RWPE2 (cell line): Measurements from ENCODE around the gene DUOX2.

Experiments used
- ATAC-seq: fragments of 200-7000 bp; cut with Tn5 transposase; 3 replicates; pipeline ENCODE4 v1.9.1; 2021; ENCODE audit warnings: low read depth
- DNase-seq: peaks from one replicate; pipeline ENCODE4 v3.0.0-alpha.2; 2020; ENCODE audit warnings: low spot score
- H3K27ac ChIP-seq: fragments of 450-650 bp; 2 replicates; pipeline ENCODE4 v1.5.1; 2017; ENCODE audit warnings: mild to moderate bottlenecking; ENCODE audit not compliant: poor library complexity, severe bottlenecking
- H3K27me3 ChIP-seq: fragments of 250-450 bp; sonication (Bioruptor Pico); 2 replicates; pipeline ENCODE4 v1.5.1; 2021; ENCODE audit warnings: mild to moderate bottlenecking, moderate library complexity; ENCODE audit not compliant: insufficient read depth, poor library complexity, severe bottlenecking
- H3K36me3 ChIP-seq: fragments of 250-450 bp; sonication (Bioruptor Pico); 2 replicates; pipeline ENCODE4 v1.5.1; 2020; ENCODE audit warnings: low read depth, mild to moderate bottlenecking, moderate library complexity
- H3K4me1 ChIP-seq: fragments of 250-450 bp; sonication (Bioruptor Pico); 2 replicates; pipeline ENCODE4 v1.5.1; 2021; ENCODE audit warnings: mild to moderate bottlenecking, moderate library complexity; ENCODE audit not compliant: insufficient read depth, poor library complexity, severe bottlenecking
- H3K4me3 ChIP-seq: fragments of 250-450 bp; sonication (Bioruptor Pico); 2 replicates; pipeline ENCODE4 v1.5.1; 2021; ENCODE audit warnings: mild to moderate bottlenecking, moderate library complexity; ENCODE audit not compliant: severe bottlenecking
- H3K9me3 ChIP-seq: fragments of 250-450 bp; sonication (Bioruptor Pico); 2 replicates; pipeline ENCODE4 v1.5.1; 2021; ENCODE audit warnings: mild to moderate bottlenecking, moderate library complexity; ENCODE audit not compliant: severe bottlenecking
- CTCF ChIP-seq: fragments of 450-650 bp; IDR thresholded peaks from one replicate; pipeline ENCODE4 v1.5.1; 2017; ENCODE audit warnings: mild to moderate bottlenecking, moderate library complexity; ENCODE audit not compliant: poor library complexity, severe bottlenecking

Gene DUOX2

GRCh38 chr15:45122719-45123118 is 8.7 kb upstream of the DUOX2 start:
- no peak for ATAC-seq

GRCh38 chr15:45121706-45122417 is 7.9 kb upstream of the DUOX2 start:
- DNase-seq = peak; percentile 94
- Histone ChIP-seq H3K27ac (peak overlapping the region; percentile 20), H3K27me3 (peaks cover 9% of the 10 kb centered on the region), H3K9me3 (no peaks in the 10 kb centered on the region), H3K4me3 (no peak overlapping the region), H3K36me3 (no peaks in the 10 kb centered on the region), H3K4me1 (peaks cover 12% of the 10 kb centered on the region)
- no peak for TF ChIP-seq CTCF
- peak; percentile 89 for ATAC-seq

More at GRCh38 chr15:45122719-45123118, 8.7 kb upstream of the DUOX2 start:
- H3K36me3 ChIP-seq = no peaks in the 10 kb centered on the region
- H3K9me3 ChIP-seq = no peaks in the 10 kb centered on the region
- no peak for TF ChIP-seq CTCF
- H3K27ac ChIP-seq = peak overlapping the region; percentile 20
- H3K27me3 ChIP-seq = peaks cover under 1% of the 10 kb centered on the region
- no peak overlapping the region for H3K4me3 ChIP-seq
- H3K4me1 ChIP-seq = peaks cover 12% of the 10 kb centered on the region
- peak; percentile 75 for DNase-seq

- Histone ChIP-seq H3K9me3 (no peaks in the 10 kb centered on the region), H3K27me3 (peaks cover 18% of the 10 kb centered on the region), H3K4me1 (peaks cover 12% of the 10 kb centered on the region), H3K4me3 (no peak overlapping the region), H3K36me3 (no peaks in the 10 kb centered on the region), H3K27ac (no peak overlapping the region)
- ATAC-seq (no peak), DNase-seq (no peak)
- TF ChIP-seq CTCF = no peak
Observed at GRCh38 chr15:45121020-45121419, 7.0 kb upstream of the DUOX2 start.

GRCh38 chr15:45120081-45120972 is 6.4 kb upstream of the DUOX2 start:
- TF ChIP-seq CTCF = no peak
- peak; percentile 61 for DNase-seq
- Histone ChIP-seq H3K4me3 (no peak overlapping the region), H3K27me3 (peaks cover 25% of the 10 kb centered on the region), H3K4me1 (peaks cover 12% of the 10 kb centered on the region), H3K9me3 (no peaks in the 10 kb centered on the region), H3K27ac (no peak overlapping the region), H3K36me3 (no peaks in the 10 kb centered on the region)
- no peak for ATAC-seq
